GDM1 (cell line): ENCODE results near the gene TRABD2B.

Source experiments
- DNase-seq: peaks from one replicate; lab custom pipeline; 2025; lab: John Stamatoyannopoulos, UW

The TRABD2B gene

GRCh38 chr1:47757226-47757975 lies 239.8 kb downstream of the TRABD2B start:
- no peak for DNase-seq

DNA sequence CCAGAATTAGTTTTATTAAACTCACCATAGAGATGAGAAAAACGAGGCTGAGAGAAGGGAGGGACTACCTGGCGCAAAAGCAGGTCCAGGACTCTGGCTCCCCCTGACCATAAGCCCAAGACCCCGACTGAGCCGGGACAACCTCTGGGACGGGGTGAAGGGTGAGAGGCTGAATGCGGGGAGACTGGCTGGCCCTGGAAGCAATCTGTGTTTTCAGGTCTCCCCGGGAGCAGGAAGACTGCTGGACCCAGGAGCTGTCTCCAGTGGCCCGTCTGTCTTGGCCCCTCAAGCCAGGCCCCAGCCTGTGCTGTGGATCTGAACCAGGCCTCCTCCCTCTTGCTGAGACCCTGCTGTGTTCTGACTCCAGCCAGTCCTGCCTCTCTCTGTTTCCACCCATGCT lies 240.8 kb downstream of the TRABD2B start:
- no peak for DNase-seq

DNA sequence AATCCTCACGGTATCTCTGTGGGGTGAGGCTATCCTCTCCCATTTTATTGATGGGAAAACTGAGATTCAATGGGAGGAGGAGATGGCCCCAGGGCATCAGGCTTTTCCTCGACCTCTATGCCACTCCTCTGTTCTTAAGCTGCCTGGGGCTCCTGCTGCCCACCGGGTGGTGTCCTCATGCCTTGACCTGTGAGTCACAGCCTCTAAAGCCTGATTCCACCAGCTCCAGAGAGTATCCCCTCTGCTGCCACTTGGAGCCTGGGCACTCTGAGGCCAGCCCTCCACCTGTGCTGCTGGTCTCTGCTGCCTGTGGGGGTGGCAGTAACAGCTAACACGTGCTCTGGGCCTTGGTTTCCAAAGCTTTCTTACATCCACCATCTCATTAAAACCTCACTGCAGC lies 241.2 kb downstream of the TRABD2B start:
- DNase-seq, result no peak

DNA sequence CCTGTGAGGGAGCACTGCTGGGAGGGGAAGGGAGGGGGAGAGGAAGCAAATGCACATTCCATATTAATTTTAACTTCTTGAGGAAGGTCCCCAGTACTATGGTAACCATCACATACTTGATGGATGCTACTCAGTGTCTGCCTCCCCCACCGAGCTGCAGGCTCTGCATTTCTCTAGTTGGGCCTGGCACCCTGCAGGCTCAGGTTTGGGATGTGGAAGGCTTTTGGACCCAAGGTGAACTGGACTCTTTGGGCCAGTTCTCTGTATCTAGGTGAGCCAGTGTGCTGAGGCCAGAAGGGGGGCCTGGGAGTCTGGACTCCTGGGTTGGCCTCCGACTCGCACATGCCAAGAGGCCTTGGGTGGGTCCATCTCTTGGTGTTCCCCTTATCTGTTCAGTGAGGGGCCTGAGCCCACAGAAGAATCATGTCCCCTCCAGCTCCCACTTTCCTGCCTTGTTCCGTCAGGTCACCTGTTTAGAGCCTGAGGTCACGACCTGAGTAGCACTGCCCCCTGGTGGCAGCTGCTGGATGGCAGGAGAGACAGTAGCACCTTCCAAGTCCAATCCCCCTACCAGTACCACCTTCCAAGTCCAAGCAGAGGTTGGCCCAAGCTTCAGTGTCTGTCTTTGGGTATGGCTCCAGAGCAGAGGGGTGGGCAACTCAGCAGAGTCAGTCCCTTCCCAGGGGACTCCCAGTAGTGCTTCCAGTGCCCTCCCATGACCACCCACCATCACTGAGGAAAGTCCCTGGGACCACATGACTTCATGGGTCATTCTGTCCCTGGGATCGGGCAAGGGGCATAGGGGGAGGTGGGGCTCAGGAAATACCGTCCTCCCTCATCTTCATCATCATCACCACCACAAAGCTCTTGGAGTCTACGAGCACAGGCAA lies 241.8 kb downstream of the TRABD2B start:
- no peak for DNase-seq

- DNase-seq, result no peak
Measured at GRCh38 chr1:47754221-47754620, 243.0 kb downstream of the TRABD2B start.

DNA sequence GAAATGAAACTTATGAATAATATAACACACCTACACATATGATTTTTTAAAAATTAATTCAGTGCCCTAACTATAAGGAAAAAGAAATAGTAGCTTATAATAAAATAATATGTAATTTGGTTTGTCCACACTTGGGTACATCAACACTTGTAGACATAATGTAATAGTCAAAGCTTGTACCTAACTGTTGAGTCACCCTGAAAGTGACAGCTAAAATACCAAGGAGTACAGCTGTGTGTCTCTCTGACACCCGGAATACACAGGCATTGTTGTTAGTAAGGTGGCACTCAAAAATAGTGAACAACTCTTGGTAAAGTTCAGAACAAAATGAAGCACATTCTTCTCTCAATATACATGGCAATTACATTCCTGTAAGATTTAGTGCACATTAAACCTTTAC lies 243.4 kb downstream of the TRABD2B start:
- no peak for DNase-seq

- no peak for DNase-seq
Measured at GRCh38 chr1:47752559-47752958, 244.6 kb downstream of the TRABD2B start.

DNA sequence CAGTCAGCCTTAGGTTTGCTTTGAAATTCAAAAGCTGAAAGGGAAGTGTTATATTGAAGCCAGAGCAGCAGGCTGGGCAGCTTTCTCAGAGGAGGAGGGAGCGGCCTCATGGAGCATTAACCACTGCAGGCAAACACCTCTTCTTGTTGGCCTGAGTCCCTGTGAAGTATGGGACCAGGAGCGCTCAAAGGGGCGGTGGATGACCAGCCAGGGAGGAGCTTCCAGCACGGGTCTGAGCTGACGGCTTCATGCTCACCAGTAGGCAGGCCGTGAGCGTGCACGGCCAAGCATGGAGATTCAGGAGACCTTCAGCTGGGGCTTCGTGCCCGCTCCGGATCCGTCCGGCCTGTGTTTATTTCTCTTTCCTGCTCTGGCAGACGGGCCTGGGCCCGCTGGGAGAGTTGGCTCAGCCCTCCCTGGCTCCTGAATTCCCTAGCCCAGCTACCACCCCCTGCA lies 245.2 kb downstream of the TRABD2B start:
- no peak for DNase-seq

GRCh38 chr1:47751193-47751592 lies 246.0 kb downstream of the TRABD2B start:
- no peak for DNase-seq

DNA sequence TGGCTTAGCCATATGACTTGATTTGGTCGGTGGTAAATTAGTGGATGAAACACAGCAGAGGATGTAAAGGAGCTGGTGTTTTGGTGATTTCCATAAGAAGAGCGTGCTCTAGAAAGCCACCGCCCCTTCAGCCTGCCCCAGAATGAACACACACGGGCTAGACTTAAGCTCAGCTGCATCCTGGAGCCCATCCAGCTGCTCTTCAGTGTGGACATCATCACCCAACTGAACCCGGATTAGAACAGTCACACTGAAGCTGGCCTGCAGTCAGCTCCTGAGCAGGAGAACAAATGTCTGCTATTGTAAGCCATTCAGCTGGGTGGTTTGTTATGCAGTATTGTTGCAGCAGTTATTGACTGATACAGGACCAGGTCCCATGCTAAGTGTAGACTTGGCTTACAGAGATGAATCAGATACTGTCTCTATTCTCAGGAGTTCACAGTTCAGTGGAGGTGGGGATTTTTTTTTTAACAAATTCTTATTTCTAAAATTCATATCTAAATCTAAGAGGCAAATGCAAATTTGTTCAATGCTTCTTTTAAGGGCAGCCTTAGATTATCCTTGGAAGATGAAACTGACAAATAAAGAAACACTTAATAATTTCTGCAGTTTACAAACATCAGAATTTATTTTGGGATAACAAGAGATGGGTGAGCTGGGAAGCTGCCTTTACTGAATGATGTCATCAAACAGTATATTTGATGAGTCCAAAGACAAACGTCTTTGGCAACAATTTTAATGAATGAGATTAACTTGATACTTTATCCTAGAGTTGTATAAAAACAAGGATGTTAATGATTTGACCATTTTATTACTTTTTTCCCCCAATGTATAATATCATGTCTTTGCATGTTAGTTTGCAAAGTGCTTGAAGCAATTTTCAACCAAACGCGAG lies 251.2 kb downstream of the TRABD2B start:
- DNase-seq, result no peak

DNA sequence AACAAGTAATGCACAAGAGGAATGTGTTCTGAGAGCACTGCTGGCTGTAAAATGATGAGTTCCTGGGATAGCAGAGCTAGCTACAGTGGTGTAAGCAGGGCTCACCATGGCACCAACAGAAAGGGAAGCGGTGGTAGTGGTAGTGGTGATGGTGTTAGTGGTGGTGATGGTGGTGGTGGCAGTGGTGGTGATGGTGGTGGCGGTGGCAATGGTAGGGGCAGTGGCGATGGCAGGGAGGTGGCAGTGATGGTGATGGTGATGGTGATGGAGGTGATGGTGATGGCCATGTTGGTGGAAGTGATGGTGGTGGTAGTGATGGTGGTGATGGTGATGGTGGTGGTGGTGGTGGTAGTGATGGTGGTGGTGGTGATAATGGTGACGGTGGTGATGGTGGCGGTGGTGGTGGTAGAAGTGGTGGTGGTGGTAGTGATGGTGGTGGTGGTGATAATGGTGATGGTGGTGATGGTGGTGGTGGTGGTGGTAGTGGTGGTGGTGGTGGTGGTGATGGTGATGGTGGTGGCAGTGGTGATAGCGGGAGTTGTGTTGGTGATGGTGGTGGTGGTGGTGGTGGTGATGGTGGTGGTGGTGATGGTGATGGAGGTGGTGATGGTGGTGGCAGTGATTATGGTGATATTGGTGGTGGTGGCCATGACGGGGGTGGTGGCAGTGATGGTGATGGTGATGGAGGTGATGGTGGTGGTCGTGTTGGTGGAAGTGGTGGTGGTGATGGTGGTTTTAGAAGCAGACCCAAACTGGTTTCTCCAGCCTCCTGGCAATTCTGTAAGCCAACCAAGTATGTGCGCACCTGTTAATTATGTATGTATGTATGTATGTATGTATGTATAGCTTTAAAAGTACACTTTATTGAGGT lies 254.1 kb downstream of the TRABD2B start:
- no peak for DNase-seq

DNA sequence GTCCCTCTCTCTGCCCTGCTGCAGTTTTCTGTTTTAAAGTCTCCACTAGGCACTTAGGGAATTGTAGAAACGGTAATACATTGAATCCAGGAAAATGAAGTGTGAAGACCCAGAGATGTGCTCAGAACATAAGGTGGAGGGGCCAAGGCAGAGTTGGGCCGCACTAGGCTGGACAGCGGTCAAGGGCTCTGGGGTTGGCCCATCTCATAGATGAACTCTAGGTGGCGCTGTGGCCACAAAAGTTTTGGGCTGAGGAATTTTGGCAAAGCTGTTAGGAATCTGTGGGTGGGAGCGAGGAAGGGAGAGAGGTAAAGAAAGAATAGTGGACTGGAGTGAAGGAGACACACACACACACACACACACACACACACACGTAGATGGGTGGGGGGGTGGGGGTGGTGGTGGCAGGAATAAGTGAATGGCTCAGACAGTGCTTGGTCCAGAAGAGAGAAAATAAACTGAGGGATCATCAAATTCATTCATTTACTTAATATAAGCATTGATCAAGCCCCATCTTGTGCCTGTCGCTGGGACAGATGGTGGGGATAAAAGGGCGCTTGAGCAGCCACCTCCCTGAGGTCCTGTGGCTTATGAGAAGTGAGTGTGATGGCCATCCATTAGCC lies 258.5 kb downstream of the TRABD2B start:
- no peak for DNase-seq

- DNase-seq, result no peak
Measured at GRCh38 chr1:47732489-47732888, 264.7 kb downstream of the TRABD2B start.

- DNase-seq, result no peak
Measured at GRCh38 chr1:47731730-47732129, 265.5 kb downstream of the TRABD2B start.

GRCh38 chr1:47729685-47730084 lies 267.5 kb downstream of the TRABD2B start:
- no peak for DNase-seq

DNA sequence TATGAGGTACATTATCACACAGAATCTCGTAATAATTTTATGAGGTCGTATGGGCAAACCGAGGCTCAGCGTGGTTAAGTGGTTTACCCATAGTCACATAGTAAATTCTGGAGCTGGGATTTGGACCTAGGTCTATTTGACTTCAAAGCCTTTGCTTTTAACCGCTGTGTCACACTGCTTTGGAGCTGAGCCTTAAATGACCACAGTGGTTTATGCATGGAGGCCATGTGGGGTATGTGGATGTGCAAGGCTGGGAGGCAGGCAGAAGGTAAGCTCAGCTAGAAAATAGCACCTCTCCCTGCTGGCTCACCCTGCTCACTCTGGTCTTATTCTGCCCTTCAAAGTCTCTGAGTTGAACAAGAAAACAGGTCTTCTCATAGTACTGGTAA lies 269.5 kb downstream of the TRABD2B start:
- no peak for DNase-seq

- DNase-seq, result no peak
Measured at GRCh38 chr1:47727051-47727696, 270.0 kb downstream of the TRABD2B start.

- DNase-seq, result peak; percentile 56
Measured at GRCh38 chr1:47725992-47726855, 271.0 kb downstream of the TRABD2B start.

DNA sequence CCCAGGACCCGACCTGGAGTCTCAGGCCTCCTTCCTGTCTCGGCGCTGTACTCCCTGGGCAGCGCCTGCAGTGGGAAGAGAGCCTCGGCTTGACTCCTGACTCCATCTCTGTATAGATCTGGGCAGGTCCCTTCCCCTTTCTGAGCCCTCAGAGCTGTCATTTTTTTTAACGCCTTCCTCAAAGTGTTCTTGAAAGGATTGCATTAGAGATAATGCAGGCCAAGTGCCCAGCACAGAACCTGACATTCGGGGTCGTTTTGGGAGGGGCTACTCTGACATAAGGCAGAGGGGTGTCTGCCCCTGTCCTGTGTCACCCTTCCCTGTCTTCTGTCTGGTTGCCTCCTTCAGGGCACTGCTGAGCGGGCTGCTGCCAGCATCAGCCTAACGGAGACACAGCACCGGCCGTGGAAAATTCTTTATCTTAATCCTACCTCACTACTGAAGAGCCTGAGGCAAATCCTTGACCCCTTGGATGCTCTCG lies 271.6 kb downstream of the TRABD2B start:
- no peak for DNase-seq
